ENCODE results near the gene MTUS2.

DNA sequence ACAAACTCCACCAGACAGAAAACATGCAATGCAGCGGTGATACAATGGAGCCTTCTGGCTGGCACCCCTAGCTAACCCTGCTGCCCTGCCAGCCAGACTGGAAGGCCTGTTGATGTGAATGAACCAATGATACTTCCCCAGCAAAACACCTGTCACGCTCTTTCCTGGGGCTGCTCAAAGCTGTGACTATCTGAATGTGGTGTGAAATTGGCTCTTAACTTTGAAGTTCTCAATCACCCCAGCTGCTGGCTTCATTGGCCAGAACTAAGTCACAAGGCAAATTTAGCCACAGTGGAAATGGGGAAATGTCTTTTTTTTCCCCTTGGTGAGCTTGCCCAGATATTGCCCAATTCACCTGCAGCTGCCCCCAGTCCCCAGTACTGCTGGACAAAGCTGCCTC, 628.0 kb downstream of the MTUS2 start:
- TF ChIP-seq, protein P1, sequence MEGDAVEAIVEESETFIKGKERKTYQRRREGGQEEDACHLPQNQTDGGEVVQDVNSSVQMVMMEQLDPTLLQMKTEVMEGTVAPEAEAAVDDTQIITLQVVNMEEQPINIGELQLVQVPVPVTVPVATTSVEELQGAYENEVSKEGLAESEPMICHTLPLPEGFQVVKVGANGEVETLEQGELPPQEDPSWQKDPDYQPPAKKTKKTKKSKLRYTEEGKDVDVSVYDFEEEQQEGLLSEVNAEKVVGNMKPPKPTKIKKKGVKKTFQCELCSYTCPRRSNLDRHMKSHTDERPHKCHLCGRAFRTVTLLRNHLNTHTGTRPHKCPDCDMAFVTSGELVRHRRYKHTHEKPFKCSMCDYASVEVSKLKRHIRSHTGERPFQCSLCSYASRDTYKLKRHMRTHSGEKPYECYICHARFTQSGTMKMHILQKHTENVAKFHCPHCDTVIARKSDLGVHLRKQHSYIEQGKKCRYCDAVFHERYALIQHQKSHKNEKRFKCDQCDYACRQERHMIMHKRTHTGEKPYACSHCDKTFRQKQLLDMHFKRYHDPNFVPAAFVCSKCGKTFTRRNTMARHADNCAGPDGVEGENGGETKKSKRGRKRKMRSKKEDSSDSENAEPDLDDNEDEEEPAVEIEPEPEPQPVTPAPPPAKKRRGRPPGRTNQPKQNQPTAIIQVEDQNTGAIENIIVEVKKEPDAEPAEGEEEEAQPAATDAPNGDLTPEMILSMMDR (IDR thresholded peaks at IDR 0.05) = no peak
- TF ChIP-seq POLR2A (IDR thresholded peaks at IDR 0.05) = no peak

Data from body of pancreas (tissue), 4 donors.